PC-9 (cell line): ENCODE data around the gene SLCO2B1.

Experiments used
- EZH2 ChIP-seq: fragments of 200-600 bp; sonication (generic); IDR thresholded peaks from 2 replicates; pipeline ENCODE4 v1.8.0; 2017; ENCODE audit warnings: antibody characterized with exemption, low read depth
- TF ChIP-seq, protein P1 (sequence below): fragments of 200-600 bp; sonication (generic); conservative IDR thresholded peaks from 2 replicates; pipeline ENCODE4 v1.6.1; 2017; ENCODE audit warnings: mixed run types, antibody characterized with exemption, mild to moderate bottlenecking, moderate library complexity

DNA sequence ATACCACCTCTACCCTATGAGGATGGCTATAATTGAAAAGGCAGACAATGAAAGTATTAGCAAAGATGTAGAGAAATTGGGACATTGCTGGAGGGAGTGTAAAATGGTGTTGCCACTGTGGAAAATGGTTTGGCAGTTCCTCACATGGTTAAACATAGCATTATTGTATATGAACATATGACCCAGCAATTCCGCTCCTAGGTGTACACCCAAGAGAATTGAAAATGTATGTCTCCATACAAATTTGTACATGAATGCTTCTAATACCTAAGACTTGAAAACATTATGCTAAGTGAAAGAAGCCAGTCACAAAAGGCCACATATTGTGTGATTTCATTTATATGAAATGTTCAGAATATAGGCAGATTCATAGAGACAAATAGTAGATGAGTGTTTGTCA, 10.0 kb downstream of the SLCO2B1 start:
- no peak for TF ChIP-seq EZH2
- TF ChIP-seq, protein P1, sequence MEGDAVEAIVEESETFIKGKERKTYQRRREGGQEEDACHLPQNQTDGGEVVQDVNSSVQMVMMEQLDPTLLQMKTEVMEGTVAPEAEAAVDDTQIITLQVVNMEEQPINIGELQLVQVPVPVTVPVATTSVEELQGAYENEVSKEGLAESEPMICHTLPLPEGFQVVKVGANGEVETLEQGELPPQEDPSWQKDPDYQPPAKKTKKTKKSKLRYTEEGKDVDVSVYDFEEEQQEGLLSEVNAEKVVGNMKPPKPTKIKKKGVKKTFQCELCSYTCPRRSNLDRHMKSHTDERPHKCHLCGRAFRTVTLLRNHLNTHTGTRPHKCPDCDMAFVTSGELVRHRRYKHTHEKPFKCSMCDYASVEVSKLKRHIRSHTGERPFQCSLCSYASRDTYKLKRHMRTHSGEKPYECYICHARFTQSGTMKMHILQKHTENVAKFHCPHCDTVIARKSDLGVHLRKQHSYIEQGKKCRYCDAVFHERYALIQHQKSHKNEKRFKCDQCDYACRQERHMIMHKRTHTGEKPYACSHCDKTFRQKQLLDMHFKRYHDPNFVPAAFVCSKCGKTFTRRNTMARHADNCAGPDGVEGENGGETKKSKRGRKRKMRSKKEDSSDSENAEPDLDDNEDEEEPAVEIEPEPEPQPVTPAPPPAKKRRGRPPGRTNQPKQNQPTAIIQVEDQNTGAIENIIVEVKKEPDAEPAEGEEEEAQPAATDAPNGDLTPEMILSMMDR: no peak
